HEK293 (cell line): ENCODE results near the gene ZNF578.

ENCODE experiments used
- ZNF121 ChIP-seq: fragments of 450-650 bp; formaldehyde crosslinking; IDR thresholded peaks from 2 replicates; pipeline ENCODE4 v1.5.1; 2016; ENCODE audit warnings: missing biosample characterization, missing genetic modification characterization
- TF ChIP-seq, protein P1 (sequence below): fragments of 450-650 bp; formaldehyde crosslinking; IDR thresholded peaks from 2 replicates; pipeline ENCODE4 v1.5.1; 2016; ENCODE audit warnings: missing biosample characterization, missing genetic modification characterization, borderline replicate concordance

DNA sequence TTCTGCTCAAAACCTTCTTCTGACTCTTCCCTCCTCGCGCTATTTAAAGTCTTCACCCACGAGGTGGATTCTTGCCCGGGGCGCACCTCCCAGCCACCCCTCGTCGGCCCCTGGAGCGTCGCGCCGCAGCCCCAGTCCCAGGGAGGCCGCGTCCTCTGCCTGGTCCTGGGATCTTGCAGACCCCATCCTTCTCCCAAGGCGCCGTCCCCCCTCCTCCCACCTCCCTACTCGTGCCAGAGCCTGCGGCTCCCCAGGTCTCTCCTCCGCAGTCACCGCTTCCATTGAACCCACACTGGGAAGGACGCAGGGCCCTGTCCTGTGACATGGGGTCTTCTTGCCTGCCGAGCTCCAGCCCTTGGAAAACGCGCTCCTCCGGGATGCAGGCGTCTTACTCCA lies 74.6 kb downstream of the ZNF578 start:
- no peak for TF ChIP-seq ZNF121 (tag by site-specific recombination)
- TF ChIP-seq, protein P1, sequence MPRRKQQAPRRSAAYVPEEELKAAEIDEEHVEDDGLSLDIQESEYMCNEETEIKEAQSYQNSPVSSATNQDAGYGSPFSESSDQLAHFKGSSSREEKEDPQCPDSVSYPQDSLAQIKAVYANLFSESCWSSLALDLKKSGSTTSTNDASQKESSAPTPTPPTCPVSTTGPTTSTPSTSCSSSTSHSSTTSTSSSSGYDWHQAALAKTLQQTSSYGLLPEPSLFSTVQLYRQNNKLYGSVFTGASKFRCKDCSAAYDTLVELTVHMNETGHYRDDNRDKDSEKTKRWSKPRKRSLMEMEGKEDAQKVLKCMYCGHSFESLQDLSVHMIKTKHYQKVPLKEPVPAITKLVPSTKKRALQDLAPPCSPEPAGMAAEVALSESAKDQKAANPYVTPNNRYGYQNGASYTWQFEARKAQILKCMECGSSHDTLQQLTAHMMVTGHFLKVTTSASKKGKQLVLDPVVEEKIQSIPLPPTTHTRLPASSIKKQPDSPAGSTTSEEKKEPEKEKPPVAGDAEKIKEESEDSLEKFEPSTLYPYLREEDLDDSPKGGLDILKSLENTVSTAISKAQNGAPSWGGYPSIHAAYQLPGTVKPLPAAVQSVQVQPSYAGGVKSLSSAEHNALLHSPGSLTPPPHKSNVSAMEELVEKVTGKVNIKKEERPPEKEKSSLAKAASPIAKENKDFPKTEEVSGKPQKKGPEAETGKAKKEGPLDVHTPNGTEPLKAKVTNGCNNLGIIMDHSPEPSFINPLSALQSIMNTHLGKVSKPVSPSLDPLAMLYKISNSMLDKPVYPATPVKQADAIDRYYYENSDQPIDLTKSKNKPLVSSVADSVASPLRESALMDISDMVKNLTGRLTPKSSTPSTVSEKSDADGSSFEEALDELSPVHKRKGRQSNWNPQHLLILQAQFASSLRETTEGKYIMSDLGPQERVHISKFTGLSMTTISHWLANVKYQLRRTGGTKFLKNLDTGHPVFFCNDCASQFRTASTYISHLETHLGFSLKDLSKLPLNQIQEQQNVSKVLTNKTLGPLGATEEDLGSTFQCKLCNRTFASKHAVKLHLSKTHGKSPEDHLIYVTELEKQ, result no peak
